Stimulated activated CD4-positive, alpha-beta T cell treated with anti-CD3 and anti-CD28 coated beads, TNF-alpha, amount 100 ng/mL, for 48 hours (primary cell): ENCODE measurements around the gene NPAS2.

ENCODE experiments used
- DNase-seq, 3 donors: peaks; one replicate each; pipeline ENCODE4 v3.0.0-alpha.2; 2020; ENCODE audit warnings: low read depth in 3 of 3

NPAS2 gene

DNA sequence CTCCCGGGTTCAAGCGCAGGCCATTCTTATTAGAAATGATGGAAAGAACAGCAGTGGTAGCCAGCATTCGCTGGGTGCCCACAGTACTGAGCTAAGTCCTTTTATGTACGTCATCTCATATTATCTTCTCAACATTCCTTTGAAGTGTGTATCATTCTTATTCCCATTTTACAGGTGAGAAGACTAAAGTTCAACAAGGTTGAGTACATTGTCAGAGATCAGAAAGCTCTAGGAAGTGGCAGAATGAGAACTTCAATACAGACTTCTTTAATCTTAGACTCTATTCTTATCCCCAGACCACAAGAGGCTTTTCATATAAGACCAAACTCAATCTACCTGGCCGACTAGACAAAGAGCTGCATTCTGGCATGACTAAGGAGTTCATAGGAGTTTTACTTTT is 86.7 kb downstream of the NPAS2 start:
- DNase-seq = no peak

DNA sequence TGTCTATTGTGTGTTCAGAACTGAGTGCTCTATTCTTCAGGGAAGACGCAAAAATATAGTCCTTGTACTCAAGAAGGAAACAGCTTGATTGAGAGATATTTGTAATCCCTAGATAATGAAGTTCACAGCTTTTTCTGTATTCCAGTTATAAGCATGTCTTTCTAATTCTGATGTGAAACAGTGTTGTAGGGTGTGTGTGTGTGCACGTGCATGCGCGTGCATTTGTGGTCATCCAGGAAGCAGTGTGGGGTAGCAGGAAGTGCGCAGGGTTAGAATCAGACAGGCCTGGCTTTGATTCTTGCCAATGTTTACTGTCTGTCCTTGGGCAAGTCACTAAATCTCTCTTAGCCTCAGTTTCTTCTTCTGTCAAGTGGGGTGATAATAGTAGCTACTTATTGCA is 87.9 kb downstream of the NPAS2 start:
- no peak for DNase-seq

DNA sequence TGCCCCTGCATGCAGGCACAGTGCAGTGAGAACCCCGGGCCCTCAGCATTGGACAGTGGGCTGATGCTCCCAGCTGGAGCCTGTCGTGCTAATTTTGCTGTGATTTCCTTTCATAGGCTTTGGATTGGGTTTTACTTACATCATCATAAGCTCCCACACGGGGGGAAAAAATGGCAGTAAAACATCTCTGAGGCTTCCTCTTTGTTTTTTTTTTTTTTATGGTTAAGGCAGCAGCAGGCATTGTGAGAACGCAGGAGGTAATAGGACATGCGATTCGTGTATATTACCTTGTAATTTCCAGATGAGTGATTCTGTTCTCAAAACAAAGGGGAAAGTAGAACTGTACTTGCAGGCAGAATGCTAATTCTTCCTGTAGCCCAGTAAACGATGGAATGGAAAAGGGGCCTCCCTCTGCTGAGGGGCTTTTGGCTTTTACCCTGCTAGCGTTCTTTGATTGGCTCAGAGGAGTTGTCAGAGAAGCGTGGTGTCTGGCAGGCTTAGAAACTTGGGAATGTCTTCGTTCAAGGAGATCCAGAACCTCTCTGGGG is 89.7 kb downstream of the NPAS2 start:
- no peak for DNase-seq

DNA sequence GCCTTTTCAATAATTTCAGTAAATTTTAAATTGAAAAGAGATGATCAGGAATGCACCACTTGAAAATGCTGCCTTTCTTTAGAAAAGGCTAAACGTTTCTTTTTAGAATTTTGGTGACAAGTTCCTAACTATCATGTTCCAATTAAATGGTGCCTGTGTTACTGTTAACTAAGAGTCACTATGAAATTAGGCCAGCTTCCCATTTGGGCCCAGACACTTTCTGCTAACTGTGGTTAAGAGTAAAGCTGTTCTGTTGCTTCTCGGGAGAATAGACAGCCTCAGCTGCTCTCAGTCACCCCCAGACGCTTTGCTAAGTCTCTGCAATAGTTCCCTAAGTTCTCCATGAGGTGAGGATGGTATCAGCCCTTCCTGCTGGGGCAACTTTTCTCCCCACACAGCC is 90.2 kb downstream of the NPAS2 start:
- DNase-seq = no peak

DNA sequence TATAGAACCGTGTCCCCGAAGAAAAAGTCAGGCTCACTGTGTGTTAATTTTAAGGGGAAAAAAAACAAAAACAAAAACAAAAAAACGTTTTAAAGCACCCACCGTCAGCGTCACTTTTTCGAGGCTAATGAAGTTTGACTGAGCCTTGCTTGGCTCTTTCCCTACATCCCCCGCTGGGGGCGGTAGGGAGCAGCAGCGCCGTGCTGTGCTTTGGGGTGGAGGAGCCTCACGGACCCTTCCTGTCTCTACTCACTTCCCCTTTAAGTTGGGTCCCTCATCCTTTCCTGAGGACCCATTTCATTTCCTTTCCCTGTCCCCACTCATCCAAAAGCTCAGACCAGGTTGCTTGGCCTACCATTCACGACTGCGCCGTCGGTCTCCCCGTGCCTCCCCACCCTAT is 99.4 kb downstream of the NPAS2 start:
- no peak for DNase-seq

DNA sequence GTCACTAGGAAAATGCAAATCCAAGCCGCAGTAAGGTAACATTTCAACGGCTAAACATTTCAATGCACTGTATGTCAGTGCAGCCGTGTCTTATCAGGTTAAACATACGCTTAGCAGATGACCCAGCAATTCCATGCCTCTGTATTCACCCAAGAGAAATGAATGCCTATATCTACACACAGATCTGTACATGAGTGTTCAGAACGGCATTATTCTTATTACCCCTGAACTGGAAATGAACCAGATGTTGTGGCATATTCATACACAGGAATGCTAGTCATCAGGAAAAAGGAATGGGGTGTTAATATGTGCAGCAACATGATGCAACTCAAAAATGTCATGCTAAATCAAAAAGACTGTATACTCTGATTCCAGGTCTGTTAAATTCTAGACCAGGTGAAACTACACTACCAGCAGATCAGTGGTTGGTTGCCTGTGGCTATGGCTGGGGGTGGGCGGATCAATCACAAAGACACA is 101.8 kb downstream of the NPAS2 start:
- DNase-seq = no peak

DNA sequence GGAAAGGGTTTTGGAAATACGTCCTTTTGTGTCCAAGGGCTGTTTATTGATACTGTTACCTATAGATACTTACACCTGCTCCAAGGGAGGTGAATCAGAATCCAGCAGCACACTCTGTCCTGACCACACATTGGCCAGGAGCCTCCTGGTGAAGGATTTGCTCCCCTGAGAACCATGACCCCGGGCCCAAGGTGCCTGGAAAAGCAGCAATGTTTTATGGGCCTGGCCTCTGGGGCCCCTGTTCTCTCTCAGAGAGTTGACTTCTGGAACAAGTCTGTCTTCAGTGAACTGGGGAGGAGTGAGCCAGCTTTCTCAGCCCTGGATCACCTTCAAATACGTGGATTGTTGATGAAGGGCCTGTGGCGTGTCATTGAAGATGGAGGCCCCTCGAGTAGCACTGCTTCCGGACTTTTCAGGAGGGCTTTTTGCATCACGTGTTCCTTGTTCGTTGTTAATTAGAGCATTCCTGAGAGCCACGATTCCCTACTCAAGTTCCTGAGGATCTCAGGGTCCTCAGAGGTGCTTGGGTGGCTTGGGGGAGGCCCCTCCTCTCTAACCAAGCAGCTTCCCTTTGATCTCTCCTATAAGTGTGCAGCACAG is 103.6 kb downstream of the NPAS2 start:
- no peak for DNase-seq

DNA sequence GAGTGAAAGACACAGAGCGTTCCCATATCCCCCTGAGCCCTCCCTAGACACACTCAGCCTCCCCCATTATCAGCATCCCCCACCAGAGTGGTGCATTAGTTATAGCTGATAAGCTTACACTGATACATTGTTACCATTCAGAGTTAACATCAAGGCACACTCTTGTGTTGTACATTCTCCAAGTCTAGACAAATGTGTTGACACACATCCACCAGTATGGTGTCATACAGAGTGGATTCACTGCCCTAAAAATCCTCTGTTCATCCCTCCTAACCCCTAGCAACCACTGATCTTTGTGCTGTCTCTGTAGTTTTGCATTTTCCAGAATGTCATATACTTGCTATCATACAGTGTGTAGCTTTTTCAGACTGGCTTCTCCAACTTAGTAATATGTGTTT is 104.2 kb downstream of the NPAS2 start:
- no peak for DNase-seq

DNA sequence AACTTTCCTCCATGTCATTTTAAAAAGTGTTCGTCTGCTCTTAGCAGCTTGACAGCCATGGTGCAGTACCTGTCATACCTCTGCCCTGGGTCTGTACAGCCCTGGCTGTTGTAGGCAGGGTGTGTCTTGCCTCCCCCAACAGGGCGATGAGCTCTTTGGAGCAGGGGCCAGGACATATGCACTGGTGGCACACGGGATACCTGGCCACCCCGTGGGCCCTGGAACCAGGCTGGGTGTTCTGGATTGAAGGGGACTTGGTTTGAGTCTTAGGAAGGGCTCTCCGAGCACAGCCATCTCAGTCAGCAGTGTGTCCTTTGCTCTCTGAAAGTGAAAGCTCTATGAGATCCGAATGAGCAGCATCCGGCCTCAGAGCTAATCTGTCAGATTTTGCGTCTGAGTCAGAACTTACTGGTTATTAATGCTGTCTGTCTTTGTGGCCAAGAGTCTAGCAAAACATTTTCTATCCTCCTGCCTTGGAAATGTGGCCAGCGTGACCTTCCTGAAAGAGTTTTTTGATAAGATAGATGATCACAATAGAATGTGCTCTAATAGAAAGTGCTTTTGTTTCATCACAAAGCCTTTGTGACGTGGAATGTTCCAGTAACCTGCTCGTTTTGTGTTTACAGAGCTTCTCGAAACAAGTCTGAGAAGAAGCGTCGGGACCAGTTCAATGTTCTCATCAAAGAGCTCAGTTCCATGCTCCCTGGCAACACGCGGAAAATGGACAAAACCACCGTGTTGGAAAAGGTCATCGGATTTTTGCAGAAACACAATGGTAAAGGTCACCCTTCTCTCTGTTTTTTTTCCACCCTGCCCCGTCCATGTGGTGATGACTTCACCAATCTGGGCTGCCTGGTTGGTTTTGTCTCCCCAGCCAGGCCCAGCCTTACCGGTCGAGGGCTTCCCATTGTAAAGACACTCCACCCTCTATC is 104.8 kb downstream of the NPAS2 start:
- no peak for DNase-seq

DNA sequence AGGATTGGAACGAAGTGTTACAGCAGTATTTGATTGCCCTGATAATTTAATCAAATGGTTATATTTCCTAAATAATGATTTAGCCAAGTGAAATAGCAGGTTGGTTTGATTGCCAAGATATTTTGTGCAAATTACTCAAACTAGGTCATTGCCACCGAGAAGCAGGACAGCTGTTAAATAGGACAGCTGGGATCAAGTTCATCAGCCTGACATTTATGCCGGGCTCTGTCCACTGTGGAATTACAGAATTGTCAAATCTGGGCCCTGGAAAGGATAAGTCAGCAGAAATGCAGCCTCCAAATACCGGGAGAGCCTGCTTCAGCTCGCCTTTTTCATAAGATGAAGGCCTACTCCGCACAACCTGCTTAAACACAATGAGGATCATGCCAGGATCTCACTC is 108.3 kb downstream of the NPAS2 start:
- DNase-seq = no peak

DNA sequence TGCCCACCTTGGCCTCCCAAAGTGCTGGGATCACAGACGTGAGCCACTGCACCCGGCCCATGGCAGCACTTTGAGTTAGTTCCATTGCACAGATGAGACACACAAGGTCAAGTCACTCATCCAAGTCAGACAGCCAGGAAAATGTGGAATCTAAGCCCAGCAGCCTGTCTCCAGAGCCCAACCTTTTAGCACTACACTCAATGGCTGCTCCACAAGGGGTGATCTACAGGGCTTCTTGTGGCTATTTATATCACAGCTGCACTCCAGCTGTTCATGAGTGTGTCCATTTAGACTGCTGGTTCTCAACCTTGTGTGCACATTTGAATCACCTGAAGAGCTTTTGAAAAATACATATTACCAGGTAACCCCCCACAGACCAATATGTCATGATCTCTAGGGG is 109.2 kb downstream of the NPAS2 start:
- no peak for DNase-seq

DNA sequence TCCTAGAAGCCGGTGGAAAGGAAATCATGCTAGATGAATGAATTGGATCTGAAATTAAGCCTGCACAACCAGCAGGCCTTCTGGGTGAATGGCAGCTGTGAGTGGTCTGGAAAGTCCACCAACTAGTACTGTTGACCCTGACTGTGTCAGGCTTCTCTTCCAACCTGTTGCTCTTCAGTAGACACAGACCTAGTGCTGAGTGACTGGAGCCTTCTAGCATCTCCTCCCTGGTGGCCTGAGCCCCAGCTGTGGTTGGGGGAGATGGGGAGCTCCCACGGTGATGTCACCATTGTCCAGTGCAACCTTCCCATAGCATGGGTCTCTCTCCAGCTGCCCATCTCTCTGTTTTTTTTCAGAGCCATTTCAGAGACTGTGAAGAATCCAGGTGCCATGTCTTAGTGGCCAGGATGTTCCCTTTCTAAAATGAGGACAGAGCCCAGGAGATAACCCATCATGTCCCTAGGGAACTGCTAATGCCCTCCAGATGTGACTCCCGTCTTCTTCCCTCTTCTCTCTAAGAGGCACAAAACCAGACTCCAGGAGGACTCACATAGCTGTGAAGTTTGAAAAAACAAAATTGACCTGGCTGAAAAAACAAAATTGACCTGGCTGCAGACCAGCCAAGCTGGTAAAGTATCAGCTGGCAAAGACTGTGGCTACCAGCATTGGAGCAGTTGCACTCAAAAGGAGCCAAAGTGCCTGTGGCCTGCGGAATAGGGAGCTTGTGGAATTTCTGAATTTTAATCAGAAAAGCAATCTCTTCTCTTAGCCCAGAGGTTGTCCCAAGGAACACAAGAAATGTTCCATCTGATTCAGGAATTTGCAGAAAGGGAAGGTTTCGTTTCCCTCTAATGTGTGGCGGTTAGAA is 114.8 kb downstream of the NPAS2 start:
- no peak for DNase-seq

DNA sequence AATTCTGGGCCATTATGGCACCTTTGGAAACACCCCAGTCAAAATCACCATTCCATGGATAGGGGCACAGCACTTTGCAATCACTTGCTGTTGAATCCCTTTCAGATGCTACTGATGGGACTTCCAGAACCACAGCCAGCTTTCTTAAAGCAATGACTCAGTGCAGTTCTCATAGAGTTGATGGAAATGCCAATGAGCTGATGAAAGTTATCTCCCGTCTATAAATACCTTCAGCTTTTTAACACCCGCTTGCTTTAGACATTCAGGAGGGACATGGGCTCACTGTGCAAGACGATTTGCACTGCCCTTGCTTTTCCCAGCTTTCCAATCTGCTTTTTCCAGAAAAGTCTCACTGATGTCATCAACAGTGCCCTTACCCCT is 115.4 kb downstream of the NPAS2 start:
- no peak for DNase-seq

DNA sequence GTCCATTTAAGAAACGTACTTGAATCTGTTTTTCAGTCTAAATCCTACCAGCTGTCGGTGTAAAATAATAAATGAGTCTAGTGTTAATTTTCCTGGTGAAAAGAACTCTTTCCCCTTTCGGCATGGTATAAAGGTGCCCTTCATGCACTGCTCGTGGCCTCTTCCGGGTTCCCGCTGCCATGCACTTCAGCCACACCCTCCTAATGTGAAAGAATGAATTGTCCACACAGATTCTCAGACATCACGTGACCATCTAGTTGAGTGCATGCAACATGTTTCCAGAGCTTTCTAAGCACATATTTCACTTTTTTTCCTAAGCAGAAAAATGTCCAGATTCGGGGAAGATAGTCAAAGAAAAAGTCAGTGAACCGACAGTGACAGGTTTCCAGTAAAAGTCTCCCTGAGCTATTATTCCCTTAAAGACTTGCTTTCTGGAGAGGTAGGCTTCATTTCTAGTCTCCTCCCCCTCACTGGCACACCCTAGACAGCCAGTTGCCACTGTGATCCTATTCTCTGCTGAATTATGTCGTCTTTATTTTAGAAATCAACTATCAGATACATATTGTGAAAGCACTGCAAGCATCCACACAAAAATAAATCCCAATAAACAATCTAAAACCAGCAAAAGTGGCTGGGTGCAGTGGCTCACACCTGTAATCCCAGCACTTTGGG is 116.3 kb downstream of the NPAS2 start:
- DNase-seq = no peak

DNA sequence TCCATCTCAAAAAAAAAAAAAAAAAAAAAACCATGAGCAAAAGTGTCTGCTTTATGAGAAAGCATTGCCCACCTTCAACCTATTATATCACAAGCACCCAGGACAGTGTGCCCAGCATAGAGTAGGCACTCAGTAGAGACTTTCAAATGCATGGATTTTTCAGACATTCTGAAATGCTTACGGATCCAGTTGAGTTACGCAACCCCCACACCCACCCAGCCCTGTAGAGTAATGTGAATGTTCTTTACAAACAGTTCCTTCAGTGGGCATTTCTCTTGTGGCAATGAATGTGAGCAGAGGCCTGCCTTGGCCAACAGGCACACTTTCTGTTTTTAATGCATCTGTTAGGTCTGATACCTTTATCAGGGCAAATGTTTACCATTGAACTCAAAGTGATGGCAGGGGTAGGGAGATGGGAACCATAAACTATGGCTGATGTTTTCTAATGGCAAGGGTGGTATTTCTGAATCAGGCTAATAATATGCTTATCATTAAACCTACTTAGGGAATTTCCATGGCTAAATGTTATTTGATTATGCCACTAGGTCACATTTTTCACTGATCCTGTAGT is 117.1 kb downstream of the NPAS2 start:
- no peak for DNase-seq

DNA sequence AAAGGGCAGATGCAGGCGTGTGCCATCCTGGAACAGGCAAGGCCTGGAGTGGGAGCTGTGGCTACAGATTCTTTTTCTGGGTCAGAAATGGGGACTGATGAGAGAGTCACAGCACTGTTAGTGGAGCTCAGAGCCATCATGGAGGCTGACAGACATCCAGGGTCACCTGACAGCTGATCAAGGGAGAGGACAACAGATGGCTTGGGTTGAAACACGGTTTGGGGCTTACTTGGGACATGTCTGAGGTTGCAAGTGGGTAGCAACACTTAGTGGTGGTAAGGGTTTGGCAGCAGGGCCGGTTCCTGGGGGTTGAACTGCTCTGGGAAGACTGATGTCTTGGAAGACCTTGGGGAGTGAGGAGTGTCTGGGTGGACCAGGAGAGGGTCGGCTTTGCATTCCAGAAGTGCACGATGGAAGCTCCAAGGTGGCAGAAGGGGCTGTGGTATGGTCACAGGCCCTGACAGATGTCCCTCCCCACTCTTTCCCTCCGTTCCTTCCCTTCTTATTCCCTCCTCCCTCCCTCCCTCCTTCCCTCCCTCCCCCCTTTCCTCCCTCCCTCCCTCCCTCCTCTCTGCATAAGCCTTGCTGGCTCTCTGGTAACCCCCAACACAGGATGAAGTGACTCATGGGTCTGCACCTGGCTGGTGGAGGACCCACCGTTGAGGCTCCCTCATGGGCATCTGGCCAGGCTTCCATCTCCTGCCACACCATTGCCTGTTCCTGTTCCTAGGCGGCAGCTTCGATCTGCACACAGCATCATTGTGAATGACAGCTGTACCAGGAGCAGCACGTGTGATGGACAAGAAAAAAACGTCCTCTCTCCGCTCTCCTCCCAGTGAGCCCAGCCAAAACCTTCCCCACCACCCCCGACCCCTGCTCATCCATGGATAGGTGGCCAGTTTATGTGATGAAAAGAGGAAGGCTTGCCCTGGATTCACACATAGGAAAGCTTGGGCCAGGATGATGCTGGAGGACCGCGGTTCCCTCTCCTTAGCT is 118.4 kb downstream of the NPAS2 start:
- DNase-seq = no peak

DNA sequence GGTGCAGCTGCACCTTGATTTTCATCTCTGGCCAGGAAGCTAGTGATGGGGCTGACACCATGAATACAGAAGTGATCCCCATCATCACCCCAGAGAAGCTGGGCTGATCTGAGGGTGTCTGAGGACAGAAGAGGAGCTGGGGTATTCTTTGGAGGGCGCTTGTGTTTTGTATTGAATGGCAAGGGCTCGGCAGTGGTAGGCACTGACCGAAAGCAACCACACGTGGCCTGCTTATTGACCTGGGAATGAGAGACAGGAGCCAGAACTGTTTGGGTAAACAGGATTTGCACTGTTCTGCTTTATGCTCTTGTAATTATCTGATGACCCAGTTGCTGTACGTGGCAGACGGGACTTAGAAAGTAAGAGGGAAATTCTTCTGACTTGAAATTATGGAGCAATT is 119.5 kb downstream of the NPAS2 start:
- DNase-seq = no peak

DNA sequence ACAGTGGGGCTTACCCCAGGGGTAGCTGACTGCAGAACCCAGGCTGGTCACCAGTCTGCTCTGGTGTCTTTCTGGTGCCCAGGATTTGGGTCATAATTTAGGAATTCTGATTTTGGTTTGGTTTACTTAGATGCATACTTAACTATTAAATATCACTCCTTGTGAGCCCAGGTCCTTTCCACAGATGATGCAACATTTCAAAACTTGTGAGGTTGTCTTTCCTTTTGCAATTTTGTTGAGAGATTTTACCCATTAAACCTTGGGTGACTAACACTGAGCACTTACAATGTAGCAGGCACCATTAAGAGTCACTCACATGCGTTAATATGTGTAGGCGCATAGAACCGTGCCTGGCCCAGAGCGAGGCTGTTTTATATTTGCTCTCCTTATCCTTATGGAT is 120.3 kb downstream of the NPAS2 start:
- no peak for DNase-seq

DNA sequence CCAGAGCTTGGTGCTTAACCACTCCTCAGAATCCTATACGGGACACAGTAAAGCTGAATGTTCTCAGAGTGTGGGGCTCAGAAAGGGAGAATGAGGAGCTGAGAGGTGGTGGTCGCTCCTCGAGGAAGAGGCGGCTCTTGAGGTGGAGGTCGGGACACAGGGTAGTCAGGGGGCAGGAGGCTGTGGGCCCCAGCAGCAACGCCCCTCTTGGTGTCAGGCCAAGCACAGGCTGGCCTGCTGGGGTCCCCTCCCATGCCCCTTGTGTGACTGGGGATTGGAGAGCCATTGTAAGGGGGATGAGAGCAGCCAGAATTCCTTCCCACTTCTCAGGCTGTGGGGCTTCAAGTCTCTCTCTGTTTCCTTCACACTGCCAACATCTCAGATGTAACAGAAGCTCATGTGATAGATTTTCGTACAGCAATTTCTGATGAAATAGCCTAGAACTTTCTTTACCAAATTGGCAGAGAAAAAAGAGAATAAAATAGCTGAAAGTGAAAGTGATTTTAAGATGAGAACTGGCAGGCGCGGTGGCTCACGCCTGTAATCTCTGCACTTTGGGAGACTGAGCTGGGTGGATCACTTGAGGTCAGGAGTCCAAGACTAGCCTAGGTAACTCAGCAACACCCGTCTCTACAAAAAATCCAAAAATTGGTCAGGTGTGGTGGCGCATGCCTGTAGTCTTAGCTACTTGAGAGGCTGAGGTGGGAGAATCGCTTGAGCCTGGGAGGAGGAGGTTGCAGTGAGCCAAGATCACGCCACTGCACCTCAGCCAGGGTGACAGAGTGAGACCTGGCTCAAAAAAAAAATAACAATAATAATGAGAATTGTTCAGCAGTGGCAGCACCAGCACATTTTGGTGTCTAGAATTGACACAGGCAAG is 121.1 kb downstream of the NPAS2 start:
- no peak for DNase-seq
